HFFc6 (cell line): ENCODE results near the gene MAGEB17. TPM values are rescaled to one million over a fixed set of nuclear protein-coding genes. Genes with fewer than 3 reads are reported as not detected.

Source experiments
- DNase-seq: peaks from one replicate; pipeline ENCODE4 v3.0.0-alpha.2; 2018
- H3K27ac Mint-ChIP-seq: 2 replicates; pipeline ENCODE4 v1.8.0; 2020; ENCODE audit warnings: mild to moderate bottlenecking, mixed read lengths
- H3K27me3 Mint-ChIP-seq: 2 replicates; pipeline ENCODE4 v1.8.0; 2021; ENCODE audit warnings: mild to moderate bottlenecking, moderate library complexity, mixed read lengths; ENCODE audit not compliant: insufficient read depth
- H3K36me3 Mint-ChIP-seq: 2 replicates; pipeline ENCODE4 v1.8.0; 2021; ENCODE audit warnings: low read depth, mixed read lengths
- H3K4me1 Mint-ChIP-seq: 2 replicates; pipeline ENCODE4 v1.8.0; 2020; ENCODE audit warnings: low read depth, mixed read lengths
- H3K4me3 Mint-ChIP-seq: 2 replicates; pipeline ENCODE4 v1.8.0; 2020; ENCODE audit warnings: mild to moderate bottlenecking, moderate library complexity, mixed read lengths
- H3K9me3 Mint-ChIP-seq: 2 replicates; pipeline ENCODE4 v1.8.0; 2020; ENCODE audit warnings: mild to moderate bottlenecking, mixed read lengths
- total RNA-seq, 6 experiments: library from RNA; stranded (reverse); fragmentation: NEBNext Ultra II Directional; extraction: Animal tissue kit (Norgen Biotek cat#: 25700); gene quantifications; 2 replicates in 1 of 6; 3 replicates in 5 of 6; pipeline ENCODE4 v1.2.3, GENCODE V29; 2021
- TF ChIP-seq, protein P1 (sequence below): fragments of 200-600 bp; sonication (generic); IDR thresholded peaks from 2 replicates; pipeline ENCODE4 v1.5.0; 2021; ENCODE audit warnings: antibody characterized with exemption, mild to moderate bottlenecking

MAGEB17 gene
- total RNA-seq, 6 experiments from 2014 or later, result not detected

DNA sequence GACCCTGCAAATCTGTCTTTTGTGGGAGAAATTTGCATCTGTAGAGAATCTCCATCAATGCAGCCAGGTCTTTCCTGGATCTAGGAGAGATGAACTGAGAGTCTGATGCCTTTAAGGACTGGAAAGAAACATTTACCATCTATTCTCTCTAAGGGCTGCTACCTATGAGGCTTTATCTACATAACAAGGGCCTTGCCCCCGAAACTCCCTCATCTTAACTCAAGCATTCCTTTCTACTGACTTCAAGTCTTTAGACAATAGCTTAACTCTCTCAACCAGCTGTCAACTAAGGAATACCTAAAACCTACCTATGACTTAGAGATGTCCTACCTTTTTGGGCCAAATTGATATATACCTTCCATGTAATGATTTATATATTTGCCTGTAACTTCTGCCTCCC is 32.1 kb downstream of the MAGEB17 start:
- no peak overlapping the region for H3K4me3 Mint-ChIP-seq
- no peaks in the 10 kb centered on the region for H3K36me3 Mint-ChIP-seq
- H3K9me3 Mint-ChIP-seq, result no peaks in the 10 kb centered on the region
- TF ChIP-seq, protein P1, sequence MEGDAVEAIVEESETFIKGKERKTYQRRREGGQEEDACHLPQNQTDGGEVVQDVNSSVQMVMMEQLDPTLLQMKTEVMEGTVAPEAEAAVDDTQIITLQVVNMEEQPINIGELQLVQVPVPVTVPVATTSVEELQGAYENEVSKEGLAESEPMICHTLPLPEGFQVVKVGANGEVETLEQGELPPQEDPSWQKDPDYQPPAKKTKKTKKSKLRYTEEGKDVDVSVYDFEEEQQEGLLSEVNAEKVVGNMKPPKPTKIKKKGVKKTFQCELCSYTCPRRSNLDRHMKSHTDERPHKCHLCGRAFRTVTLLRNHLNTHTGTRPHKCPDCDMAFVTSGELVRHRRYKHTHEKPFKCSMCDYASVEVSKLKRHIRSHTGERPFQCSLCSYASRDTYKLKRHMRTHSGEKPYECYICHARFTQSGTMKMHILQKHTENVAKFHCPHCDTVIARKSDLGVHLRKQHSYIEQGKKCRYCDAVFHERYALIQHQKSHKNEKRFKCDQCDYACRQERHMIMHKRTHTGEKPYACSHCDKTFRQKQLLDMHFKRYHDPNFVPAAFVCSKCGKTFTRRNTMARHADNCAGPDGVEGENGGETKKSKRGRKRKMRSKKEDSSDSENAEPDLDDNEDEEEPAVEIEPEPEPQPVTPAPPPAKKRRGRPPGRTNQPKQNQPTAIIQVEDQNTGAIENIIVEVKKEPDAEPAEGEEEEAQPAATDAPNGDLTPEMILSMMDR, result no peak
- peaks cover 1% of the 10 kb centered on the region; the same call in 1 of the 2 replicates for H3K27me3 Mint-ChIP-seq
- DNase-seq, result no peak
- H3K4me1 Mint-ChIP-seq, result peaks cover 11% of the 10 kb centered on the region
- no peak overlapping the region for H3K27ac Mint-ChIP-seq

DNA sequence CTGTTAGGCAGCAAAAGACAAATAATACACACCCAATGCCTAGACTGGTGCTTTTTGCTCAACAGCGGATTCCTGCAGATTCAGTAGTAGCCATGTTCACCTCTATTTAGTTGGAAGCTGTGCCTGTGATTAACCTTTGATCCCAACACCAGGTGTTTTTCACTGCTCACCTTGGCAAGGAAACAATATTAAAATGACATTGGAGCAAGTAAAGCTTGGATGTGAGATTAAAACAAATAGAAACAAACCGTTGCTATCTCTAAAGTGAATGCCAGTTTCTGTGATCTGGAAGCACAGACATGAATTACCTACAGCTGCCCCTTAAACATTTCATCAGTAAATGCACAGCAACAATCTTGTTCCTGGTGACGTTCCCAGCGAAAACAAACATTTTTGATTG is 35.7 kb downstream of the MAGEB17 start:
- no peaks in the 10 kb centered on the region for H3K36me3 Mint-ChIP-seq
- H3K4me3 Mint-ChIP-seq, result no peak overlapping the region
- TF ChIP-seq, protein P1, result no peak
- no peaks in the 10 kb centered on the region for H3K4me1 Mint-ChIP-seq
- no peaks in the 10 kb centered on the region for H3K9me3 Mint-ChIP-seq
- H3K27me3 Mint-ChIP-seq, result no peaks in the 10 kb centered on the region
- no peak for DNase-seq
- no peak overlapping the region for H3K27ac Mint-ChIP-seq

- Mint-ChIP-seq H3K27ac (no peak overlapping the region), H3K4me3 (no peak overlapping the region), H3K9me3 (no peaks in the 10 kb centered on the region), H3K36me3 (no peaks in the 10 kb centered on the region), H3K27me3 (no peaks in the 10 kb centered on the region), H3K4me1 (no peaks in the 10 kb centered on the region)
- TF ChIP-seq, protein P1, result no peak
- DNase-seq, result no peak
These were observed 37.3 kb downstream of the MAGEB17 start for GRCh38 chrX:16204538-16204937.

DNA sequence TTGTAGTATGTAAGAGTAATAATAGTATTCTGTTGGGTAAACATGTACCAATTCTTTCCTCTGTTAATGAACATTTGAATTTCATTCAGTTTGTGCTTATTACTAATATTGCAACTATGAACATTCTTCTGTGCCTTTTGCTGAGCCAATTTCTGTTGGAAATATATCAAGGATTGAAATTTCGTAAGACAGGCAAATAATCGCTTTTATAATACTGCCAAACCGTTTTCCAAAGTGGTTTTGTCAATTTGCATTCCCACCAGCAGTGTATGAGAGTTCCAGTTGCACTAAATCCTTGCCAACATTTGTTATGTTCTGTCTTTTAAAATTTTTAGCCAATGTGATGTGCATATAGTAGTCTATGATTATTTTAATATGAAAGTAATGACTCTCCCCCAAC is 38.6 kb downstream of the MAGEB17 start:
- Mint-ChIP-seq H3K36me3 (no peaks in the 10 kb centered on the region), H3K9me3 (no peaks in the 10 kb centered on the region), H3K27ac (no peak overlapping the region), H3K4me1 (no peaks in the 10 kb centered on the region), H3K27me3 (no peaks in the 10 kb centered on the region), H3K4me3 (no peak overlapping the region)
- no peak for DNase-seq
- TF ChIP-seq, protein P1, result no peak

GRCh38 chrX:16207634-16208033 is 40.4 kb downstream of the MAGEB17 start:
- H3K27ac Mint-ChIP-seq, result no peak overlapping the region
- H3K9me3 Mint-ChIP-seq, result no peaks in the 10 kb centered on the region
- no peak overlapping the region for H3K4me3 Mint-ChIP-seq
- no peaks in the 10 kb centered on the region for H3K27me3 Mint-ChIP-seq
- TF ChIP-seq, protein P1, result no peak
- H3K4me1 Mint-ChIP-seq, result peaks cover 11% of the 10 kb centered on the region
- H3K36me3 Mint-ChIP-seq, result no peaks in the 10 kb centered on the region
- no peak for DNase-seq

DNA sequence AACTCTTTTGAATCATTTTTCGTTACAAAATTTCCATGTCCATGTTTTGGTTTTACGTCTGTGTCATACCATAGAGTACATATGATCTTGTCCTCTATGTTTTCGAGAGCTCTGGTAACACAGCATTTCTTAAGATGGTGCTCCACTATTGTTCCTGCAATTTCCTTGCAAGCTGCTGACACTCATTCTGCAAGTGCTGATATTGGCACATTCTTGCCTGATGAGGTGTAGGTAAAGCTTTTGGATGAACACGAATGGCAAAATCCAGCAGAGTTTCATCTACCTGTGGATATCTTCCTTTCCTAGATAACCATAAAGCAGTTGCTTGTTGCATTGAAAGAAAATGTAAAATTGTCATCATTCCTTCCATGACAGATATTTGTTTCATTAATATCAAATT is 41.3 kb downstream of the MAGEB17 start:
- H3K4me1 Mint-ChIP-seq, result peaks cover 11% of the 10 kb centered on the region
- H3K36me3 Mint-ChIP-seq, result no peaks in the 10 kb centered on the region
- no peaks in the 10 kb centered on the region for H3K27me3 Mint-ChIP-seq
- no peak for DNase-seq
- H3K27ac Mint-ChIP-seq, result no peak overlapping the region
- TF ChIP-seq, protein P1, result no peak
- H3K9me3 Mint-ChIP-seq, result no peaks in the 10 kb centered on the region
- no peak overlapping the region for H3K4me3 Mint-ChIP-seq
